Measurements from ENCODE around the gene GPR141.
"Not testable (repeated sequence)": the region's sequence is repeated elsewhere in the genome, so short reads cannot be mapped to it uniquely, and the experiment has no call there.

GPR141 gene

GRCh38 chr7:37694208-37695094, 10.9 kb downstream of the GPR141 start:
- no peaks in the 10 kb centered on the region for H3K9me3 ChIP-seq (ENCODE audit: control insufficient read depth, low read length)
- no peaks in the 10 kb centered on the region for H3K4me1 ChIP-seq
- H3K79me2 ChIP-seq, result no peaks in the 10 kb centered on the region
- H3K9ac ChIP-seq, result no peak overlapping the region
- H2AFZ ChIP-seq, result no peak overlapping the region
- no peak overlapping the region for H3K4me3 ChIP-seq (ENCODE audit: low read depth, low read length)
- no peak for TF ChIP-seq CTCF (IDR thresholded peaks at IDR 0.05)
- H3K27ac ChIP-seq, result no peak overlapping the region
- H3K27me3 ChIP-seq (ENCODE audit: control insufficient read depth, insufficient read depth, low read length), result no peaks in the 10 kb centered on the region
- no peak overlapping the region for H3K4me2 ChIP-seq (ENCODE audit: low read length)
- no peaks in the 10 kb centered on the region for H3K36me3 ChIP-seq (ENCODE audit: control insufficient read depth, insufficient read depth, low read length)

GRCh38 chr7:37698276-37698675, 14.7 kb downstream of the GPR141 start:
- Histone ChIP-seq H3K79me2 (no peaks in the 10 kb centered on the region), H2AFZ (no peak overlapping the region), H3K36me3 (ENCODE audit: control insufficient read depth, insufficient read depth, low read length) (no peaks in the 10 kb centered on the region), H3K9ac (no peak overlapping the region), H3K27me3 (ENCODE audit: control insufficient read depth, insufficient read depth, low read length) (no peaks in the 10 kb centered on the region), H3K4me1 (no peaks in the 10 kb centered on the region), H3K9me3 (ENCODE audit: control insufficient read depth, low read length) (no peaks in the 10 kb centered on the region), H3K27ac (no peak overlapping the region), H3K4me3 (ENCODE audit: low read depth, low read length) (no peak overlapping the region), H3K4me2 (ENCODE audit: low read length) (no peak overlapping the region)
- no peak for TF ChIP-seq CTCF (IDR thresholded peaks at IDR 0.05)

GRCh38 chr7:37698782-37699181, 15.2 kb downstream of the GPR141 start:
- H3K4me3 ChIP-seq (ENCODE audit: low read depth, low read length), result no peak overlapping the region
- TF ChIP-seq CTCF (IDR thresholded peaks at IDR 0.05), result no peak
- H3K79me2 ChIP-seq, result no peaks in the 10 kb centered on the region
- no peak overlapping the region for H3K27ac ChIP-seq
- H3K36me3 ChIP-seq (ENCODE audit: control insufficient read depth, insufficient read depth, low read length), result no peaks in the 10 kb centered on the region
- H3K9ac ChIP-seq, result no peak overlapping the region
- H3K4me1 ChIP-seq, result no peaks in the 10 kb centered on the region
- H3K9me3 ChIP-seq (ENCODE audit: control insufficient read depth, low read length), result no peaks in the 10 kb centered on the region
- H3K27me3 ChIP-seq (ENCODE audit: control insufficient read depth, insufficient read depth, low read length), result no peaks in the 10 kb centered on the region
- no peak overlapping the region for H2AFZ ChIP-seq
- no peak overlapping the region for H3K4me2 ChIP-seq (ENCODE audit: low read length)

- Histone ChIP-seq H3K9me3 (ENCODE audit: control insufficient read depth, low read length) (no peaks in the 10 kb centered on the region), H3K79me2 (no peaks in the 10 kb centered on the region), H3K36me3 (ENCODE audit: control insufficient read depth, insufficient read depth, low read length) (no peaks in the 10 kb centered on the region), H3K4me1 (no peaks in the 10 kb centered on the region), H3K4me2 (ENCODE audit: low read length) (no peak overlapping the region), H3K4me3 (ENCODE audit: low read depth, low read length) (no peak overlapping the region), H3K27ac (no peak overlapping the region), H3K9ac (no peak overlapping the region), H3K27me3 (ENCODE audit: control insufficient read depth, insufficient read depth, low read length) (no peaks in the 10 kb centered on the region), H2AFZ (no peak overlapping the region)
- TF ChIP-seq CTCF (IDR thresholded peaks at IDR 0.05), result no peak
Measured at GRCh38 chr7:37701769-37702168, 18.2 kb downstream of the GPR141 start.

- no peak overlapping the region for H3K4me3 ChIP-seq (ENCODE audit: low read depth, low read length)
- no peaks in the 10 kb centered on the region for H3K9me3 ChIP-seq (ENCODE audit: control insufficient read depth, low read length)
- H3K27ac ChIP-seq, result no peak overlapping the region
- H3K36me3 ChIP-seq (ENCODE audit: control insufficient read depth, insufficient read depth, low read length), result no peaks in the 10 kb centered on the region
- no peak overlapping the region for H2AFZ ChIP-seq
- no peak overlapping the region for H3K9ac ChIP-seq
- no peak overlapping the region for H3K4me2 ChIP-seq (ENCODE audit: low read length)
- no peak for TF ChIP-seq CTCF (IDR thresholded peaks at IDR 0.05)
- H3K27me3 ChIP-seq (ENCODE audit: control insufficient read depth, insufficient read depth, low read length), result no peaks in the 10 kb centered on the region
- H3K4me1 ChIP-seq, result no peaks in the 10 kb centered on the region
- H3K79me2 ChIP-seq, result no peaks in the 10 kb centered on the region
Measured at GRCh38 chr7:37703361-37703760, 19.8 kb downstream of the GPR141 start.

GRCh38 chr7:37704328-37704833, 20.8 kb downstream of the GPR141 start:
- not testable (repeated sequence) for H3K36me3 ChIP-seq (ENCODE audit: control insufficient read depth, insufficient read depth, low read length); H3K4me3 ChIP-seq (ENCODE audit: low read depth, low read length); H3K9ac ChIP-seq; H3K27me3 ChIP-seq (ENCODE audit: control insufficient read depth, insufficient read depth, low read length); H3K27ac ChIP-seq; H3K4me2 ChIP-seq (ENCODE audit: low read length); H2AFZ ChIP-seq; H3K9me3 ChIP-seq (ENCODE audit: control insufficient read depth, low read length); H3K79me2 ChIP-seq; H3K4me1 ChIP-seq
